ENCODE data around the gene CLSTN2.

CLSTN2 gene

GRCh38 chr3:140246578-140246977, 311.6 kb downstream of the CLSTN2 start:
- DNase-seq, result no peak

GRCh38 chr3:140247775-140248174, 312.8 kb downstream of the CLSTN2 start:
- no peak for DNase-seq

GRCh38 chr3:140249188-140249587, 314.2 kb downstream of the CLSTN2 start:
- DNase-seq, result no peak

GRCh38 chr3:140250010-140250855, 315.2 kb downstream of the CLSTN2 start:
- no peak for DNase-seq

GRCh38 chr3:140250945-140251344, 316.0 kb downstream of the CLSTN2 start:
- DNase-seq, result no peak

- no peak for DNase-seq
These were observed 316.7 kb downstream of the CLSTN2 start for GRCh38 chr3:140251678-140252077.

- DNase-seq, result no peak
These were observed 318.0 kb downstream of the CLSTN2 start for GRCh38 chr3:140252812-140253656.

GRCh38 chr3:140258222-140258724, 323.3 kb downstream of the CLSTN2 start:
- no peak for DNase-seq

GRCh38 chr3:140265302-140265701, 330.3 kb downstream of the CLSTN2 start:
- no peak for DNase-seq

- no peak for DNase-seq
These were observed 333.1 kb downstream of the CLSTN2 start for GRCh38 chr3:140268103-140268502.

- DNase-seq, result no peak
These were observed 333.6 kb downstream of the CLSTN2 start for GRCh38 chr3:140268610-140269009.

GRCh38 chr3:140270329-140270728, 335.3 kb downstream of the CLSTN2 start:
- no peak for DNase-seq

GRCh38 chr3:140273542-140274195, 338.7 kb downstream of the CLSTN2 start:
- DNase-seq, result no peak

- DNase-seq, result no peak
These were observed 339.4 kb downstream of the CLSTN2 start for GRCh38 chr3:140274429-140274828.

GRCh38 chr3:140276703-140277102, 341.7 kb downstream of the CLSTN2 start:
- DNase-seq, result no peak

- no peak for DNase-seq
These were observed 342.9 kb downstream of the CLSTN2 start for GRCh38 chr3:140277886-140278285.

GRCh38 chr3:140284372-140284771, 349.4 kb downstream of the CLSTN2 start:
- DNase-seq, result no peak

GRCh38 chr3:140285380-140285779, 350.4 kb downstream of the CLSTN2 start:
- DNase-seq, result no peak

- no peak for DNase-seq
These were observed 353.6 kb downstream of the CLSTN2 start for GRCh38 chr3:140288595-140288994.

- no peak for DNase-seq
These were observed 355.1 kb downstream of the CLSTN2 start for GRCh38 chr3:140290105-140290504.

- DNase-seq, result no peak
These were observed 357.2 kb downstream of the CLSTN2 start for GRCh38 chr3:140292170-140292569.

GRCh38 chr3:140292684-140293083, 357.7 kb downstream of the CLSTN2 start:
- DNase-seq, result no peak

GRCh38 chr3:140294058-140294457, 359.1 kb downstream of the CLSTN2 start:
- DNase-seq, result no peak
